Natural killer cell treated with Interleukin-12 subunit alpha and Interleukin-12 subunit beta and Interleukin-15 and Interleukin-18, amount 100 ng/mL, for 72 hours (primary cell): ENCODE measurements around the gene TFCP2. TPM values are rescaled to one million over a fixed set of nuclear protein-coding genes. Genes with fewer than 3 reads are reported as not detected.
"Not testable (repeated sequence)": the region's sequence is repeated elsewhere in the genome, so short reads cannot be mapped to it uniquely, and the experiment has no call there.

ENCODE experiments used
- ATAC-seq, 2 donors: fragments of 150-1000 bp; cut with Tn5 transposase in 1 of 2; sonication (Bioruptor Pico), chemical (Tn5 transposase) in 1 of 2; 2 replicates each; pipeline ENCODE4 v1.10.0; 2021
- DNase-seq: peaks from one replicate; pipeline ENCODE4 v3.0.0; 2022; ENCODE audit warnings: low spot score
- H3K27ac Mint-ChIP-seq, 2 donors: 1 replicate in 1 of 2; 2 replicates in 1 of 2; pipeline ENCODE4 v1.8.0; 2022; ENCODE audit warnings: mixed read lengths in 2 of 2, mild to moderate bottlenecking in 1 of 2, moderate library complexity in 1 of 2
- H3K27me3 Mint-ChIP-seq, 2 donors: 1 replicate in 1 of 2; 2 replicates in 1 of 2; pipeline ENCODE4 v1.8.0; 2022; ENCODE audit warnings: mixed read lengths in 2 of 2
- H3K36me3 Mint-ChIP-seq: one replicate; pipeline ENCODE4 v1.8.0; 2022; ENCODE audit warnings: mixed read lengths
- H3K4me1 Mint-ChIP-seq, 2 donors: 1 replicate in 1 of 2; 2 replicates in 1 of 2; pipeline ENCODE4 v1.8.0; 2022; ENCODE audit warnings: low read depth in 2 of 2, mixed read lengths in 2 of 2, mild to moderate bottlenecking in 1 of 2
- H3K4me3 Mint-ChIP-seq: one replicate; pipeline ENCODE4 v1.8.0; 2022; ENCODE audit warnings: mixed read lengths
- H3K9me3 Mint-ChIP-seq: 2 replicates; pipeline ENCODE4 v1.8.0; 2022; ENCODE audit warnings: mixed read lengths
- total RNA-seq, 2 donors: library from RNA; stranded (reverse); gene quantifications; one replicate each; pipeline ENCODE4 v1.2.3, GENCODE V29; 2022

Gene TFCP2
- total RNA-seq: 10 to 100 TPM; 33.0 to 46.0 TPM

DNA sequence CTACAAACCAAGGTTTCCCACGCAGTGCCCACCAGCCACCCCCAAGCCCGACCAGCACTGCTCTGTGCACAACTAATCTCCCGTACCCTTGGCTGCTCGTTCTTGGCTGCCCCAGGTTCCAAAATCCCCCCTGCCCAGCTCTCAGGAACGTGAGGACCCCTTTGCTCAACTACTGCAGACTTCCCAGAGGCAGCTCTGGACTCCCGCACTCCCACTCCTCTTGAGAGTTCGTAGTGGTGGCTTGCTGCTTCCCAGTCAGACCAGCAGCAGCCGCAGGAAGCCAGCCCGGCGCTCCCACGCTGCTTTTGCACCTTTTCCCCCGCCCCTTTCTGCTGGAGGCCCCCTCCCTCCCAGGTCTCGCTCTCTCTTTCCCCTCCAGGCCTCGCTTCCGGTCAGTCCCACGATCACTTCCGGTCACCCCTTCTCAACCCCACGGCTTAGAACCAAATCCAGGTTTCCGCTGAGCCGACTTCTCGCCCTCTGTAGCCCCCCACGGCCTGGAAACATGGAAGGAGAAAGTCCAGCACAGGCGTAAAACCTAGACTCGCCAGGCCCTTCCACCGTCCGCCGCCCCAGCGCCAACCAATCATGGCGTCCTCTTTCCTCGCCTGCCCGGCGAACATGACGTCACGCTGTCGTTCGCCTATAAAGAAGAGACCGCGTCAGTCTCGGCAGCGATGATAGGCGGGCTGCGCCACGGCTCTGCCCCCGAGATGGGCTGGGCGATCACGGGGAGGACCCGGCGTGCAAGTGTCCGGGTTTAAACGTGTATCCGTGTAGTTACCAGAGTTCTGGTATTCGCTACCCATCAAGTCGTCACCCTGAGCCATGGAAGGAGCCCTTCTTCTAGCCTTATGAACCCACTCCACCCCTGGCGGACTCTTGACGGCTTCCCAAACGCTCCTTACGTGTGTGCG, at the start of gene TFCP2:
Gene TFCP2 (minus strand): TSS at position 621 of the 917 bp plus-strand sequence. CDS start 713 bp downstream, outside the sequence.
- H3K4me3 Mint-ChIP-seq: no peak within 1 kb of the TSS
- ATAC-seq: peak; percentile 99
- no peak within 1 kb of the TSS for H3K27ac Mint-ChIP-seq
- DNase-seq: peak; percentile 96
- H3K36me3 Mint-ChIP-seq: no peaks in the 10 kb centered on the region
- no peaks in the 10 kb centered on the region for H3K9me3 Mint-ChIP-seq
- no peaks in the 10 kb centered on the region for H3K27me3 Mint-ChIP-seq
- H3K4me1 Mint-ChIP-seq: peaks cover 12% of the 10 kb centered on the region in 2 donors

- DNase-seq: no peak
- Mint-ChIP-seq H3K9me3 (no peaks in the 10 kb centered on the region), H3K27me3 (peaks cover 0 to 3% of the 10 kb centered on the region in 2 donors), H3K4me1 (peaks cover 7 to 8% of the 10 kb centered on the region in 2 donors), H3K4me3 (no peak overlapping the region), H3K27ac (no peak overlapping the region), H3K36me3 (no peaks in the 10 kb centered on the region)
- ATAC-seq: no peak
These were observed 49.5 kb upstream of the TFCP2 start for GRCh38 chr12:51222461-51222860.

GRCh38 chr12:51219857-51220256, 46.9 kb upstream of the TFCP2 start:
- H3K4me1 Mint-ChIP-seq: peaks cover 7 to 11% of the 10 kb centered on the region in 2 donors
- H3K27ac Mint-ChIP-seq, ATAC-seq, DNase-seq, H3K36me3 Mint-ChIP-seq, H3K9me3 Mint-ChIP-seq, H3K27me3 Mint-ChIP-seq, H3K4me3 Mint-ChIP-seq: not testable (repeated sequence)

GRCh38 chr12:51219322-51219721, 46.4 kb upstream of the TFCP2 start:
- Mint-ChIP-seq H3K36me3 (no peaks in the 10 kb centered on the region), H3K4me3 (no peak overlapping the region), H3K27me3 (peaks cover 0 to 3% of the 10 kb centered on the region in 2 donors), H3K9me3 (no peaks in the 10 kb centered on the region), H3K4me1 (peaks cover 8 to 12% of the 10 kb centered on the region in 2 donors), H3K27ac (no peak overlapping the region)
- ATAC-seq (no peak), DNase-seq (no peak)

DNA sequence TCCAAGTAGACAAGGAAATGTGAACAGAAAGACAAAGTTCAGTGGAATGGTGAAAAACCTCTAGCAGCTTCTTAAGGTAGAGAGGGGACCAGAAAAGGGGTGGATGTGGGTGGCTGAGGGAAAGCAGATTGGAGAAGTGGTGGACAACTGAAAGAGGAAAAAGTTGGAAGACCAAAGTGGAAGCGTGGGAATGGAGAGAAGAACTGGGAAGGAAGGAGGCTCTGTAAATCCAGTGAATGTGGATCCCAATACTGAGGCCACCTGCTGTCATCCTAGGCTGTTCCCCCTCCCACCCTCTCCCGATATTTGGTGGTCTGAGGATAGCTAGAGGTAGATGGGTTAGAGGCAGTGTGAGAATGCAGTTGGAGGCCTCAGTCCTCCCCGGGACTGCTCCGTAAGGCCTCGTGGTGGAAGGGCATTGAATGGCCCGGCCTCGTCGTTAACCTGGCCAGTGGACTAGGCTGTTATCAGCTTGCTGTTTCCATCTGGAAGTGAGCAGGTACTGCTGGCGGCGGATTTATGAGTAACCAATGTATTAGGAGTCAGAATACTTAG, 45.7 kb upstream of the TFCP2 start:
- no peak for ATAC-seq

GRCh38 chr12:51217968-51218606, 45.2 kb upstream of the TFCP2 start, which contains the start of gene POU6F1:
POU6F1 (minus strand) TSS chr12:51218062; CDS start chr12:51206836, 11,226 bp downstream.
- peak within 1 kb of the TSS; percentile 84 to 94 for H3K27ac Mint-ChIP-seq
- no peaks in the 10 kb centered on the region for H3K36me3 Mint-ChIP-seq
- peak; percentile 71 for DNase-seq
- peaks cover 0 to 3% of the 10 kb centered on the region in 2 donors for H3K27me3 Mint-ChIP-seq
- H3K9me3 Mint-ChIP-seq: no peaks in the 10 kb centered on the region
- ATAC-seq: peak; percentile 84 to 87
- peaks cover 10 to 13% of the 10 kb centered on the region in 2 donors for H3K4me1 Mint-ChIP-seq
- peak within 1 kb of the TSS; percentile 88 for H3K4me3 Mint-ChIP-seq

More for the DNA sequence above, 45.7 kb upstream of the TFCP2 start:
- Mint-ChIP-seq H3K27me3 (peaks cover 0 to 3% of the 10 kb centered on the region in 2 donors), H3K4me1 (peaks cover 10 to 13% of the 10 kb centered on the region in 2 donors), H3K36me3 (no peaks in the 10 kb centered on the region), H3K4me3 (peak overlapping the region; percentile 88), H3K9me3 (no peaks in the 10 kb centered on the region), H3K27ac (peak overlapping the region; percentile 84 to 94)
- DNase-seq: no peak

DNA sequence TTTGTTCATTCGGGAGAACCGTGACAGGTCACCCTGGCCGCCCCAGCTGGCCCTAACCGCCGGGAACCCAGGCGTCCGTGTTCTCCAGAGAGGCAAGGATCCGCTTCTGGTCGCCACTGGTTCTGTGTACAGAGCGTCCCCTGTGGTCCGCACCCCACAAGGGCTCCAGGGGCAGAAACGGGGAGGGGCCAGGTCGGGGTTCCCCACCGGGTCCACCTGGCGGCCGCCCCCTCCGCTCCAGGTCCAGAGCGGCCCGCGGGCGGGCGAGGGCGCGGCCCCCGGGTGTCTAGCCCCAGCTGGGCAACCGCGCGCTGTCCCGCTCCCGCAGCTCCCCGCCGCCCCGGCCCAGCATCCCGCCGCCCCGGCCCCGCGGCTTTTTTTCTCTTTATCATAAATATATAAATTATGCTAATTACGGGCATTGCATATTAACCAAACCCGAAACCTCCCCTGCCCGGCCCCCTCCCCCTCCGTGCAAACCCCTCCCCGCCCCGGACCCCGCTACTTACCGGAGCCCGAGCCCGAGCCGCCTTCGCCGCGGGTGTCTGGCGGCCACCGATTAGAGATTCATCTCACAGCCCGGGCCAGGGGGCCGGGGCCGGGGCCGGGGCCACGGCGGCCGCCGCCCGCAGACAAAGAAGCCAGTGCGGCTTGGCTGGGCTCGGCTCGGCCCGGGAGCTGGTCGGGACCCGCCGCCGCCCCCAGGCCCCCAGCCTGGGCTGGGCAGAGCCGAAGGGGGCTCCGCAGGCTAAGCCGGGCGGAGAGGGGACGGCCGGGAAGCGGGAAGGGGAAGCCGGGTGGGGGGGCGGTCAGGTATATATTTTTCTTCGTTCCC, 44.4 kb upstream of the TFCP2 start:
- H3K9me3 Mint-ChIP-seq: no peaks in the 10 kb centered on the region
- ATAC-seq: peak; percentile 70 to 74
- peak overlapping the region; percentile 84 to 94 for H3K27ac Mint-ChIP-seq
- H3K4me3 Mint-ChIP-seq: peak overlapping the region; percentile 88
- peaks cover 0 to 3% of the 10 kb centered on the region in 2 donors for H3K27me3 Mint-ChIP-seq
- H3K36me3 Mint-ChIP-seq: no peaks in the 10 kb centered on the region
- DNase-seq: peak; percentile 64
- peaks cover 10 to 13% of the 10 kb centered on the region in 2 donors for H3K4me1 Mint-ChIP-seq

GRCh38 chr12:51216642-51217041, 43.7 kb upstream of the TFCP2 start:
- Mint-ChIP-seq H3K4me1 (peaks cover 10 to 13% of the 10 kb centered on the region in 2 donors), H3K27ac (peak overlapping the region in 1 of 2 donors; percentile 62), H3K36me3 (no peaks in the 10 kb centered on the region), H3K27me3 (peaks cover 0 to 3% of the 10 kb centered on the region in 2 donors), H3K4me3 (peak overlapping the region; percentile 19), H3K9me3 (no peaks in the 10 kb centered on the region)
- ATAC-seq (no peak), DNase-seq (no peak)

DNA sequence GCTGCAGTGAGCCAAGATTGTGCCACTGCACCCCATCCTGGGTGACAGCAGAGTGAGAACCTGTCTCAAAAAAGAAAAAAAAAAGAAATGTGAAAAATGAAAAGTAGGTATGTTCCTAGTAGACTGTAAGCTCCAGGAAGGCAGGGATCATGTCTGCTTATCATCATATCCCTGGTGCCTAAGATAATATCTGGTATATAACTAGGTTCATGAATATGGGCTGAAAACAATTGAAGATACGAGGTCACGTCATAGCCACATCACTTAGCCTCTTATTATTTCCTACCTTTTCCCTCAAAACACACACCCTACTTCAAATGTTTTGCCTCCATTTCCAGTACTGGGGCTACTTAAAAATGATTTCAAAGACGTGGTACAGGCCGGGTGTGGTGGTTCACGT, 42.0 kb upstream of the TFCP2 start:
- Mint-ChIP-seq H3K36me3 (no peaks in the 10 kb centered on the region), H3K27ac (no peak overlapping the region), H3K9me3 (no peaks in the 10 kb centered on the region), H3K4me3 (no peak overlapping the region), H3K4me1 (peaks cover 10 to 13% of the 10 kb centered on the region in 2 donors), H3K27me3 (peaks cover 0 to 3% of the 10 kb centered on the region in 2 donors)
- no peak for ATAC-seq
- DNase-seq: no peak

DNA sequence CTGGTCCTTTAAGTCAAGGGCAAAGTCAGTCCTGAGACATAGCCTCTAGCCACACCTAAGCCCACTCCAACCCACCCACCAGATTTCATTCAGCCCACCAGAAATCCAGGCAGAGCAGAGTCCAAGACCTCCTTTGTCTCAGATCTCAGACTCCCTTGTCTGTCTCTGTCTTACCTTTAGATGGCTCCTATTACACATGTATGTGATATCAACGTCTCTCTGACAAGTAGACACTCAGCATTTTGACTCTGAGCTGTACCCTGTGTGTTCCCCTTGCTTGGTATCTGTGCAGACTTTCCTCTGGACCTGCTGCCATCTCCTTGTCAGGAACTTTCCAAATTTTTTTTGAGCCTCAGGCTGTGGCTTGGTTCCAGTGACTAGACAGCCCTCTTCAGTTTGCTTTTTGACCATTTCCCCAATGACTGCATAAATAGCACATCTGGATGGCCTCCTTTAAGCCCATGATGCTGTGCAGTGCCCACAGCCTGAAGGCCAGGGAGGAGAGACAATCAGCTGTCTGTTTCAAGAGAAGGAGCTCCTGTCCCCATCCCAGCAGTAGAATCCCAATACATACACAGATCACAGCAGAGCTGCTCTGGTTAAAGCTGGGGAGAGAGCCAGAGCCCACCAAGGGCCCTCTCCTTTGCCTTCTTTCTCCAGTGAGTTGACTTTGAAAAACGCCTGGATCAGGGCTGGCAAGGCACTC, 37.9 kb upstream of the TFCP2 start:
- DNase-seq: no peak
- H3K4me3 Mint-ChIP-seq: no peak overlapping the region
- peaks cover 2 to 3% of the 10 kb centered on the region in 2 donors for H3K4me1 Mint-ChIP-seq
- no peaks in the 10 kb centered on the region for H3K27me3 Mint-ChIP-seq
- H3K9me3 Mint-ChIP-seq: no peaks in the 10 kb centered on the region
- ATAC-seq: no peak
- H3K36me3 Mint-ChIP-seq: no peaks in the 10 kb centered on the region
- no peak overlapping the region for H3K27ac Mint-ChIP-seq

DNA sequence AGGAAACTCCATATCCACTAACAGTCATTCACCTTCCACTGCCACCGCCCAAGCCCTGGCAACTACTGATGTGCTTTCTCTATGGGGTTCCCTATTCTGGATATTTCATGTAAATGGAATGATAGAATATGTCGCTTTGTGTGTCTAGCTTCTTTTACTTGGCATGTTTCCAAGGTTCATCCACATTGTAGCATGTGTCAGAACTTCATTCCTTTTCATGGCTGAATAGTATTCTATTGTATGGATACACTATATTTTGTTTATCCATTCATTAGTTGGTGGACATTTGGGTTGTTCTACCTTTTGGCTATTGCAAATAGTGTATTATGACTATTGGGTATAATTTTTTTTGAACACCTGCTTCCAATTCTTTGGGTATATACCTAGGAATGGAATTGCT, 36.3 kb upstream of the TFCP2 start:
- DNase-seq (no peak), ATAC-seq (no peak)
- Mint-ChIP-seq H3K9me3 (no peaks in the 10 kb centered on the region), H3K36me3 (no peaks in the 10 kb centered on the region), H3K27me3 (no peaks in the 10 kb centered on the region), H3K27ac (no peak overlapping the region), H3K4me3 (no peak overlapping the region), H3K4me1 (peaks cover under 1 to 2% of the 10 kb centered on the region in 2 donors)

GRCh38 chr12:51208016-51208660, 35.2 kb upstream of the TFCP2 start:
- H3K36me3 Mint-ChIP-seq: no peaks in the 10 kb centered on the region
- H3K4me3 Mint-ChIP-seq: no peak overlapping the region
- no peak for DNase-seq
- H3K9me3 Mint-ChIP-seq: no peaks in the 10 kb centered on the region
- H3K27ac Mint-ChIP-seq: no peak overlapping the region
- ATAC-seq: no peak
- H3K4me1 Mint-ChIP-seq: no peaks in the 10 kb centered on the region
- no peaks in the 10 kb centered on the region for H3K27me3 Mint-ChIP-seq
